Naive thymus-derived CD4-positive, alpha-beta T cell (primary cell): ENCODE results near the gene MMAA. TPM values are rescaled to one million over a fixed set of nuclear protein-coding genes. Genes with fewer than 3 reads are reported as not detected.
"Not testable (repeated sequence)": the region's sequence is repeated elsewhere in the genome, so short reads cannot be mapped to it uniquely, and the experiment has no call there.

Experiments
- ATAC-seq: fragments of 150-1000 bp; cut with Tn5 transposase; 2 replicates; pipeline ENCODE4 v1.10.0; 2021; ENCODE audit warnings: mild to moderate bottlenecking, moderate library complexity
- CTCF ChIA-PET: fragments of 350-600 bp; sonication (Branson Sonifier 250); formaldehyde crosslinking; loops from one replicate; lab custom pipeline; 2021; ENCODE audit warnings: antibody characterized with exemption; lab: Charles Lee
- POLR2A ChIA-PET: fragments of 350-600 bp; sonication (Branson Sonifier 250); formaldehyde crosslinking; loops from one replicate; lab custom pipeline; 2021; ENCODE audit warnings: antibody characterized with exemption, inconsistent platforms; lab: Charles Lee
- DNase-seq, 9 donors: peaks; one replicate each; pipeline versions ENCODE4 v3.0.0 to v3.0.0-alpha.2; 2020 to 2022; ENCODE audit warnings: mixed read lengths in 1 of 9
- H3K27ac ChIP-seq: one replicate; pipeline ENCODE4 v1.7.0; 2013; ENCODE audit warnings: mild to moderate bottlenecking, low read depth, low read length, moderate library complexity
- H3K27me3 ChIP-seq, 2 donors: one replicate each; pipeline ENCODE4 v1.7.0; 2013; ENCODE audit warnings: low read length in 2 of 2, mild to moderate bottlenecking in 2 of 2, moderate library complexity in 2 of 2; ENCODE audit not compliant: control insufficient read depth in 2 of 2, insufficient read depth in 2 of 2
- H3K36me3 ChIP-seq, 3 experiments: 1 replicate in 2 of 3; 2 replicates in 1 of 3; pipeline ENCODE4 v1.7.0; 2013; ENCODE audit warnings: low read length in 3 of 3, mild to moderate bottlenecking in 3 of 3, moderate library complexity in 1 of 3; ENCODE audit not compliant: insufficient read depth in 3 of 3, control insufficient read depth in 2 of 3
- H3K4me1 ChIP-seq, 2 donors: one replicate each; pipeline ENCODE4 v1.7.0; 2013; ENCODE audit warnings: low read length in 2 of 2, mild to moderate bottlenecking in 2 of 2, moderate library complexity in 1 of 2; ENCODE audit not compliant: control insufficient read depth in 2 of 2, insufficient read depth in 2 of 2
- H3K4me3 ChIP-seq: 2 replicates; pipeline ENCODE4 v1.7.0; 2013; ENCODE audit warnings: mild to moderate bottlenecking, low read length
- H3K9me3 ChIP-seq, 3 experiments: 1 replicate in 2 of 3; 2 replicates in 1 of 3; pipeline ENCODE4 v1.7.0; 2013; ENCODE audit warnings: low read length in 3 of 3; ENCODE audit not compliant: control insufficient read depth in 2 of 3
- H3K27ac Mint-ChIP-seq, 9 donors: one replicate each; pipeline ENCODE4 v1.8.0; 2020 to 2022; ENCODE audit warnings: mixed read lengths in 9 of 9, mild to moderate bottlenecking in 8 of 9, moderate library complexity in 5 of 9, inconsistent platforms in 2 of 9
- H3K27me3 Mint-ChIP-seq, 5 donors: one replicate each; pipeline ENCODE4 v1.8.0; 2021 to 2022; ENCODE audit warnings: mixed read lengths in 5 of 5, mild to moderate bottlenecking in 1 of 5
- H3K36me3 Mint-ChIP-seq, 5 donors: one replicate each; pipeline ENCODE4 v1.8.0; 2020 to 2022; ENCODE audit warnings: mixed read lengths in 5 of 5, mild to moderate bottlenecking in 3 of 5, inconsistent platforms in 1 of 5
- H3K4me1 Mint-ChIP-seq, 7 donors: one replicate each; pipeline ENCODE4 v1.8.0; 2020 to 2022; ENCODE audit warnings: mixed read lengths in 7 of 7, mild to moderate bottlenecking in 3 of 7, inconsistent platforms in 1 of 7
- H3K4me3 Mint-ChIP-seq, 10 donors: one replicate each; pipeline ENCODE4 v1.8.0; 2020 to 2022; ENCODE audit warnings: mild to moderate bottlenecking in 10 of 10, mixed read lengths in 10 of 10, moderate library complexity in 6 of 10, inconsistent platforms in 2 of 10
- H3K9me3 Mint-ChIP-seq, 11 donors: one replicate each; pipeline ENCODE4 v1.8.0; 2020 to 2022; ENCODE audit warnings: mixed read lengths in 11 of 11, mild to moderate bottlenecking in 4 of 11, inconsistent platforms in 1 of 11, moderate library complexity in 1 of 11
- intact Hi-C, 2 donors: fragments of 100-400 bp; cut with micrococcal nuclease; formaldehyde crosslinking; loops; one replicate each; pipeline ENCODE4 v1.15.1; 2023
- polyA plus RNA-seq, 2 donors: library from polyadenylated mRNA; unstranded; fragments of 300-500 nt; fragmentation: Illumina TruSeq; gene quantifications; one replicate each; pipeline ENCODE4 v1.2.3, GENCODE V29; 2021
- total RNA-seq, 6 experiments: library from RNA in 5 of 6; stranded (reverse) in 5 of 6; gene quantifications; 1 replicate in 5 of 6; 2 replicates in 1 of 6; pipeline ENCODE4 v1.2.3 and lab custom pipeline; 2021 to 2026

Gene MMAA
- total RNA-seq (10 to 100 TPM in 4 of 5 experiments, 1 to 10 TPM in 1; 7.2 to 17.3 (median 12.8) TPM), polyA plus RNA-seq (10 to 100 TPM; 14.4 to 15.4 TPM), total RNA-seq (lab: John Stamatoyannopoulos, UW) (6.7 reads per million, percentile 29 among the genes with 10 or more reads in this experiment)

DNA sequence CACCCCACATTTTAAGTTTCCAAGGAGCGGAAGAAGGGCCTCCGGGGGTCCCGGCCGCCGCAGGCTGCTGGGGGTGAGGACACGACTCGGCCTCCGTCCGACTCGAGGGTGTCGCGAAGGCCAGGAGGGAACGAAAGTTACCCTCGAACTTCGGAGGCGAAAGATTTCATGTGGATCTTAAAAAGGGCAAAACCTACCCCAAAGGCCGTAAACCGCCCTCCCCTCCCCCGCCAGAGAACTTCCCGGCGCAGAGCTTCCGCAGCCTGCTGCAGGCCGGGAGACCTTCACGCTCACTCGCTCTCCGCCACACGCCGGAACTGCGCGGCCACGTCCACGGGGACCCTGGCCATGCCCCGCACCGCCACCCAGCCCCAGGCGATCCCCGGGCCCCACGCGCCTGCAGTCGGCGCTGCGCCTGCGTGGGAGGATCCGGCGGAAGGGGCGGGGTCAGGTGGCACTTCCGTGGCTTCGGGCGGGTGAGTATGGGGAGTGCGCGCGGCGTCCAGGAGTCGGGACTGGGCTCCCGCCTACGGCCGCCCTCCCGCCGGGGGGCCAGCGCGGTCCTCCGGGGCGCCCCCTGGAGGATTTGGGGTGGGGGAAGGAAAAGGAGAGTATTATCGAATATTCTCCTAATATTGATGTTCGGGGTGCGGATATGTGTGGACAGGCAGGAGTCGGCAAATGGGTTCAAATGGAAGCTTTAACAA is at the start of gene MMAA:
Gene MMAA, plus strand, starts transcription at position 454 of the 707 bp plus-strand sequence. CDS start 19,755 bp downstream, outside the sequence.
- ChIA-PET POLR2A (interaction anchor here (0.7 to 2.7 kb wide), 8 partner anchors 114 to 521 kb away, joined by 3 to 10 read pairs (median 4); partner anchors contain the start of genes ABCE1, ANAPC10 and ZNF827), CTCF (interaction anchor here (1.5 kb wide), 1 partner anchor 9 kb away, joined by 3 read pairs; no protein-coding TSS in a partner anchor)
- peak within 1 kb of the TSS; percentile 93 for H3K4me3 ChIP-seq
- DNase-seq = peak; percentile 90 to 99 (median 92)
- H3K36me3 ChIP-seq = peaks cover 0 to 7% (median 0%) of the 10 kb centered on the region in 3 experiments
- H3K9me3 Mint-ChIP-seq = peaks cover 0 to 4% (median 0%) of the 10 kb centered on the region in 11 donors
- H3K27me3 Mint-ChIP-seq = peaks cover 1 to 5% (median 5%) of the 10 kb centered on the region in 5 donors
- peak; percentile 97 for ATAC-seq
- peaks cover 4 to 16% (median 5%) of the 10 kb centered on the region in 5 donors for H3K36me3 Mint-ChIP-seq
- H3K4me1 ChIP-seq = peaks cover 18 to 29% of the 10 kb centered on the region in 2 donors
- H3K27ac Mint-ChIP-seq = peak within 1 kb of the TSS; percentile 95 to 100 (median 99)
- no peaks in the 10 kb centered on the region for H3K27me3 ChIP-seq
- intact Hi-C loops = loop anchor here (1.0 to 10.0 kb wide), 20 partner anchors 9 to 1998 kb away; partner anchors contain the start of genes ABCE1 (in 2 of the 2), ANAPC10 (in 2 of the 2), LSM6 (in 2 of the 2) and OTUD4 (in 2 of the 2)
- H3K4me1 Mint-ChIP-seq = peaks cover 16 to 55% (median 47%) of the 10 kb centered on the region in 7 donors
- peak within 1 kb of the TSS; percentile 90 to 99 (median 98) for H3K4me3 Mint-ChIP-seq
- no peaks in the 10 kb centered on the region for H3K9me3 ChIP-seq
- peak within 1 kb of the TSS; percentile 94 for H3K27ac ChIP-seq

DNA sequence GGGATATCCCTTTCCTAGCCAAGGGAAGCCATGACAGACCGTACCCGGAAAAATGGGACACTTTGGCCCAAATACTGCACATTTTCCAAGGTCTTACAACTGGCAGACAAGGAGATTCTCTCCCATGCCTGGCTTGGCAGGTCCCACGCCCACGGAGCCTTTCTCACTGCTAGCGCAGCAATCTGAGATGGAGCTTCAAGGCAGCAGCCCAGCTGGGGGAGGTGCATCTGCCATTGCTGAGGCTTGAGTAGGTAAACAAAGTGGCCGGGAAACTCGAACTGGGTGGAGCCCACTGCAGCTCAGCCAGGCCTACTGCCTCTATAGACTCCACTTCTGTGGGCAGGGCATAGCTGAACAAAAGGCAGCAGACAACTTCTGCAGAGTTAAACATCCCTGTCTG is 44.6 kb upstream of the MMAA start:
- H3K9me3 ChIP-seq, DNase-seq, H3K27ac Mint-ChIP-seq, H3K27me3 ChIP-seq, H3K36me3 ChIP-seq, POLR2A ChIA-PET, H3K4me3 ChIP-seq, H3K27ac ChIP-seq, intact Hi-C loops, H3K36me3 Mint-ChIP-seq, H3K4me3 Mint-ChIP-seq, ATAC-seq, CTCF ChIA-PET, H3K4me1 Mint-ChIP-seq, H3K4me1 ChIP-seq: not testable (repeated sequence)
- peaks cover 0 to 36% (median 5%) of the 10 kb centered on the region in 11 donors for H3K9me3 Mint-ChIP-seq
- H3K27me3 Mint-ChIP-seq = peaks cover 2 to 43% (median 11%) of the 10 kb centered on the region in 5 donors

DNA sequence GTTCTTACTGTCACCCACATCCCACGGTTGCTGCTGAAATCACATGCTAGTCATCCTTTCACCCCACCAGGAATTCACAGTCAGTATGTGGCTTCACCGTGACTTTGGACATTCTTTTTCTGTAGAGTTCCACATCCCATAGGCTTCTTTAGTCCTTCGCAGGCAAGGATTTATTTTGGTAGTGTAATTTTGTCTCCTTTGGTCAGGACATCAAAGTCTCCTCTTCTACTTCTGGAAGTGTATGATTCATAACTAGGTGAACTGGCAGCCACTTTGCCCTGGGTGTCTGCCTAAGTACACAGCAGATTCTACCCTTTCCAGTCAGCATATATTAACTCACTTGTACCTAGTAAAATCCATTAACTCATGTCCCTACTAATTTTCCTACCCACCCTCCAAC is 38.3 kb upstream of the MMAA start:
- Mint-ChIP-seq H3K36me3 (no peaks in the 10 kb centered on the region), H3K27me3 (peaks cover 0 to 28% (median 10%) of the 10 kb centered on the region in 5 donors), H3K27ac (no peak overlapping the region), H3K4me3 (no peak overlapping the region), H3K4me1 (no peaks in the 10 kb centered on the region), H3K9me3 (peaks cover 0 to 17% (median 3%) of the 10 kb centered on the region in 11 donors)
- intact Hi-C loops = no loop called here
- no peak for ATAC-seq
- Histone ChIP-seq H3K27ac (no peak overlapping the region), H3K36me3 (no peaks in the 10 kb centered on the region), H3K4me3 (no peak overlapping the region), H3K4me1 (no peaks in the 10 kb centered on the region), H3K27me3 (no peaks in the 10 kb centered on the region), H3K9me3 (no peaks in the 10 kb centered on the region)
- CTCF ChIA-PET = no interaction called here
- POLR2A ChIA-PET = no interaction called here
- no peak for DNase-seq

DNA sequence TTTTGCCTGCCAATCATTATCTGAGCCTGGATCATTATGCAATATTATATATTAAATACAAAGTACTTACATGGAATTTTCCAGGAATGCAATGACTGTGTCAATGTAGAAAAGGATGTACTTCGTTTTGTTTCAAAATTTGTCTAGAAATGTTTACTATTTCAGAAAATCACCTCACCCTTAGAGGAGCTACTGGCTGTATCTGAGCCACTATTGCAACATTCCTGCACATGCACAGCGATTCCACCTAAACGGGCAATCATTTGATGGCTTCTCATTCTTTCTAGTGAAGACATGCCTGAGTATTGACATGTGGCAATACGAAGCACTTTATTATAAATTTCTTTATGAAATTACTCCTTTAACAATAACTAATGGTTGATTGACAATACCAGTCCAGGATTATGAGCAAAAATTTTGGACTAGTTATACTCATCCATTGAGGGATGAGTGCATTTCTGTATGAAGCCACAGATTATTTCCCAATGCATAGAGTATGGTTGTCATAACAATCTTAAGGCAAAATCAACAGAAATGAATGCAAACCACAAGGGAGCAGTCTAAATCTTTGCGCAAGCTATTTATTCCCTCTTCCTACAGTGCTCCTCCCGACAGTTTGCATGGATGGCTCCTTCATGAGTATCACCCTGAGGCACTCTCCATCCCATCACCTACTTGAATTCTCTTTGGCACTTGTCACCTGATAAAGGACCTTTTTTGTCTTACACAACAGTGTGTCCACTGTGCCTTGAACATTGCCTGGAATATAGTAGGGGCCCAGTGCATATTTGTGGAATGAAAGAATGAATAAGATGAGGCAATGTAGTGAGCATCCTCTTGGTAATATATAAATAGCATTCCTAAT is 35.8 kb upstream of the MMAA start:
- H3K9me3 Mint-ChIP-seq = peaks cover 0 to 14% (median 2%) of the 10 kb centered on the region in 11 donors
- Histone ChIP-seq H3K36me3 (no peaks in the 10 kb centered on the region), H3K4me3 (no peak overlapping the region), H3K27me3 (no peaks in the 10 kb centered on the region), H3K9me3 (no peaks in the 10 kb centered on the region), H3K4me1 (no peaks in the 10 kb centered on the region), H3K27ac (no peak overlapping the region)
- no peaks in the 10 kb centered on the region for H3K36me3 Mint-ChIP-seq
- H3K27me3 Mint-ChIP-seq = peaks cover 7 to 17% (median 11%) of the 10 kb centered on the region in 5 donors
- H3K27ac Mint-ChIP-seq = no peak overlapping the region
- H3K4me3 Mint-ChIP-seq = no peak overlapping the region
- ATAC-seq (no peak), DNase-seq (no peak)
- intact Hi-C loops = no loop called here
- CTCF ChIA-PET = no interaction called here
- POLR2A ChIA-PET = no interaction called here
- no peaks in the 10 kb centered on the region for H3K4me1 Mint-ChIP-seq

DNA sequence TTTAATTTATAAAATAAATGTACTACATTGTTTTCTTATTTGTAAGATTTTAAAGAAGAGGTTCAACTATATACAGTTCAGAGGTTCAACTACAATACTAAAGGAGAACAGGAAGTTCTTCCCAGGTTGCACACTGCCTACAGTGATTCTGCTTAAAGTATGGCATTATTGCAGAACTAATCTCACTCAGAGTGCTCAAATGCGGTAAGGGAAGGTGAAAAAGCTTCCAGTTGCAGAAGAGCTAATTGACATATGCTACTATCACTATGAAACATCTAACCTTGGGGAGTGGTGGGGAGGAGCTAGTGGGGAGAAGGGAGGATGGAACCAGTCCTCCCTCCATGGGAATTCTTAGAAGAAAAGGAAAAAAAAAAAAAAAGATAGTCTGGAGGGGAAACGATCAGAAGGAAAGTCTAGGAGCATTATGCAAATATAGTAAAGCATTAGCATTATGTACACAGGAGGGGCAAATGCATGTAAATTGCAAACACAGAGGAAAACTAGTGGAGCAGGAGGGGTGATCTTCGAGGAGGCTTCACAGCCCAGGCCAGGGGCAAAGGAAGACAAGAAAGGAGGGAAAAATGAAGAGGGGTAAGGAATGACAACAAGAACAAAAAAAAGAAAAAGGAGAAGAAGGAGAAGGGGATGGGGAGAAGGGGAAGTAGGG is 32.0 kb upstream of the MMAA start:
- peak overlapping the region in 1 of 9 donors; percentile 32 for H3K27ac Mint-ChIP-seq
- intact Hi-C loops = no loop called here
- no peaks in the 10 kb centered on the region for H3K4me1 Mint-ChIP-seq
- no peaks in the 10 kb centered on the region for H3K36me3 Mint-ChIP-seq
- no peak overlapping the region for H3K4me3 Mint-ChIP-seq
- H3K27me3 Mint-ChIP-seq = peaks cover 7 to 18% (median 14%) of the 10 kb centered on the region in 5 donors
- ATAC-seq (no peak), DNase-seq (no peak)
- H3K27ac ChIP-seq = no peak overlapping the region
- no peaks in the 10 kb centered on the region for H3K4me1 ChIP-seq
- H3K27me3 ChIP-seq = no peaks in the 10 kb centered on the region
- ChIA-PET CTCF (no interaction called here), POLR2A (no interaction called here)
- no peaks in the 10 kb centered on the region for H3K9me3 ChIP-seq
- no peaks in the 10 kb centered on the region for H3K36me3 ChIP-seq
- peaks cover 0 to 7% (median 3%) of the 10 kb centered on the region in 11 donors for H3K9me3 Mint-ChIP-seq
- H3K4me3 ChIP-seq = no peak overlapping the region

DNA sequence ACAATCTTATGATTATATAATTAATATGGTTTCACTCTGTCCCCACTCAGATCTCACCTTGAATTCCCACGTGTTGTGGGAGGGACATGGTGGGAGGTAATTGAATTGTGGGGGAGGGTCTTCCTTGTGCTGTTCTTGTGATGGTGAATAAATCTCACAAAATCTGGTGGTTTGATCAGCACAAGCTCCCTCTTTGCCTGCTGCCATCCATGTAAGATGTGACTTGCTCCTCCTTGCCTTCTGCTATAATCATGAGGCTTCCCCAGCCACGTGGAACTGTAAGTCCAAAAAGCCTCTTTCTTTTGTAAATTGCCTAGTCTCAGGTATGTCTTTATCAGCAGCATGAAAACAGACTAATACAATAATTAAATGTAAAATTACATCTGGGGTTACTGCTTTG is 29.8 kb upstream of the MMAA start:
- peaks cover 19 to 29% (median 22%) of the 10 kb centered on the region in 5 donors for H3K27me3 Mint-ChIP-seq
- intact Hi-C loops, H3K36me3 Mint-ChIP-seq, H3K4me3 ChIP-seq, H3K27me3 ChIP-seq, ATAC-seq, H3K27ac Mint-ChIP-seq, POLR2A ChIA-PET, H3K9me3 ChIP-seq, H3K4me1 Mint-ChIP-seq, DNase-seq, H3K27ac ChIP-seq, H3K4me1 ChIP-seq, CTCF ChIA-PET, H3K4me3 Mint-ChIP-seq, H3K36me3 ChIP-seq: not testable (repeated sequence)
- H3K9me3 Mint-ChIP-seq = peaks cover 0 to 11% (median 5%) of the 10 kb centered on the region in 11 donors
